Neutrophil (primary cell): Measurements from ENCODE around the gene RAB4A.
A peak's percentile ranks its signal among the peaks of the same experiment; 100 is the strongest.

ENCODE experiments used
- H3K27ac ChIP-seq: fragments of 200-600 bp; sonication (generic); 2 replicates; pipeline ENCODE4 v1.5.1; 2016; ENCODE audit warnings: mild to moderate bottlenecking, moderate library complexity
- H3K27me3 ChIP-seq: fragments of 200-600 bp; sonication (generic); 2 replicates; pipeline ENCODE4 v1.6.0; 2016; ENCODE audit warnings: mild to moderate bottlenecking
- H3K36me3 ChIP-seq: fragments of 200-600 bp; sonication (generic); 2 replicates; pipeline ENCODE4 v1.5.1; 2017
- H3K4me1 ChIP-seq, 2 experiments: fragments of 200-600 bp in 1 of 2; sonication (generic) in 1 of 2; 1 replicate in 1 of 2; 2 replicates in 1 of 2; pipeline versions ENCODE4 v1.5.1 to v1.6.1; 2013 to 2016; ENCODE audit warnings: low read depth in 1 of 2, low read length in 1 of 2, mild to moderate bottlenecking in 1 of 2, moderate library complexity in 1 of 2; ENCODE audit not compliant: control insufficient read depth in 1 of 2, insufficient read depth in 1 of 2
- H3K4me3 ChIP-seq, 2 experiments: fragments of 200-600 bp in 1 of 2; sonication (generic) in 1 of 2; 1 replicate in 1 of 2; 2 replicates in 1 of 2; pipeline ENCODE4 v1.5.1; 2013 to 2016; ENCODE audit warnings: low read depth in 1 of 2, low read length in 1 of 2, mild to moderate bottlenecking in 1 of 2, moderate library complexity in 1 of 2
- H3K9me3 ChIP-seq: fragments of 200-600 bp; sonication (generic); 2 replicates; pipeline ENCODE4 v1.5.1; 2016
- TF ChIP-seq, protein P1 (sequence below): fragments of 200-600 bp; sonication (generic); IDR thresholded peaks from 2 replicates; pipeline ENCODE4 v1.5.1; 2016; ENCODE audit warnings: antibody characterized with exemption

Gene RAB4A

DNA sequence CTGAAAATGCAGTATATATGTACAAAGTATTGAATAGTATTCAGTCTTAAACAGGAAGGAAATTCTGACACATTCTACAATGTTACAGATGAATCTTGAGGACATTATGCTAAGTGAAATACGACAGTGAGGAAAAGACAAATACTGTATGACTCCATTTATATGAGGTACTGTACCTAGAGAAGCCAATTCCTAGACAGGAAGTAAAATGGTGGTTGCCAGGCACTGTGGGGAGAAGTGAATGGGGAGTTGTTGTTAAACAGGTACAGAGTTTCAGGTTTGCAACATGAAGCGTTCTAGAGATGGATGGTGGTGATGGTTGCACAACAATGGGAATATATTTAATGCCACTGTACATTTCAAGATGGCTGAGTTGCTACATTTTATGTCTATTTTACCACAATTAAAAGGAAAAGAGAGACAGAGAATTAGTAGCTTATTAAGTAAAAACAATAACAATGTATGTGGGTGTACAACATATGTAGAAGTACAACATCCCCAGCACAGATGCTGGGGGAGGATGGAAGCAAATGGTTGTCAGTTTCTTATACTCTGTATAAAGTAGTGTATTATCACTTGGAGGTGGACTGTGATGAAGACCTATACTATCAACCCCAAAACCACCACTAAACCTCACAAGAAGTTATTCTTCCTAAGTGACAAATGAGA is 3.9 kb upstream of the RAB4A start:
- Histone ChIP-seq H3K27ac (no peak overlapping the region), H3K27me3 (peaks cover 65% of the 10 kb centered on the region), H3K4me3 (no peak overlapping the region), H3K9me3 (no peaks in the 10 kb centered on the region), H3K36me3 (no peaks in the 10 kb centered on the region), H3K4me1 (peaks cover 9 to 15% of the 10 kb centered on the region in 2 experiments)
- TF ChIP-seq, protein P1, sequence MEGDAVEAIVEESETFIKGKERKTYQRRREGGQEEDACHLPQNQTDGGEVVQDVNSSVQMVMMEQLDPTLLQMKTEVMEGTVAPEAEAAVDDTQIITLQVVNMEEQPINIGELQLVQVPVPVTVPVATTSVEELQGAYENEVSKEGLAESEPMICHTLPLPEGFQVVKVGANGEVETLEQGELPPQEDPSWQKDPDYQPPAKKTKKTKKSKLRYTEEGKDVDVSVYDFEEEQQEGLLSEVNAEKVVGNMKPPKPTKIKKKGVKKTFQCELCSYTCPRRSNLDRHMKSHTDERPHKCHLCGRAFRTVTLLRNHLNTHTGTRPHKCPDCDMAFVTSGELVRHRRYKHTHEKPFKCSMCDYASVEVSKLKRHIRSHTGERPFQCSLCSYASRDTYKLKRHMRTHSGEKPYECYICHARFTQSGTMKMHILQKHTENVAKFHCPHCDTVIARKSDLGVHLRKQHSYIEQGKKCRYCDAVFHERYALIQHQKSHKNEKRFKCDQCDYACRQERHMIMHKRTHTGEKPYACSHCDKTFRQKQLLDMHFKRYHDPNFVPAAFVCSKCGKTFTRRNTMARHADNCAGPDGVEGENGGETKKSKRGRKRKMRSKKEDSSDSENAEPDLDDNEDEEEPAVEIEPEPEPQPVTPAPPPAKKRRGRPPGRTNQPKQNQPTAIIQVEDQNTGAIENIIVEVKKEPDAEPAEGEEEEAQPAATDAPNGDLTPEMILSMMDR, result no peak

DNA sequence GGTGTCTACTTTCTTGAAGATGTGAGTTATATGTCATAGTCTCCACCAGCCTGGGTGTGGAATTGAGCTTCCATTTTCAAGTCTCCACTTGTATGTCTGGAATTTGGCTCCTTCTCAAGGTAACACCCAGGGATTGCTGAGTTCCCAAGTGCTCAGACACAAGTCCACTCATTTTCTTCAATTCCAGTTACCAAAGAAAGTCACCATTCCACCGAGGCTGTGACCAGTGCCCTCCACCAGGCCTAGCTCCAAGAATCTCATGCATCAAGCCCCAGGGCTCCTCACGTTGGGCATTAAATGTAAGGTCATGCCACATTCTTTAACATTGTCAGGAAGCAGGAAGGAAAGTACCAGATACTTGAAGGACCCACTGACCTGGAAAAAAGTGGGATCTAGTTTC is 2.4 kb upstream of the RAB4A start:
- TF ChIP-seq, protein P1, result no peak
- H3K27ac ChIP-seq, result no peak overlapping the region

DNA sequence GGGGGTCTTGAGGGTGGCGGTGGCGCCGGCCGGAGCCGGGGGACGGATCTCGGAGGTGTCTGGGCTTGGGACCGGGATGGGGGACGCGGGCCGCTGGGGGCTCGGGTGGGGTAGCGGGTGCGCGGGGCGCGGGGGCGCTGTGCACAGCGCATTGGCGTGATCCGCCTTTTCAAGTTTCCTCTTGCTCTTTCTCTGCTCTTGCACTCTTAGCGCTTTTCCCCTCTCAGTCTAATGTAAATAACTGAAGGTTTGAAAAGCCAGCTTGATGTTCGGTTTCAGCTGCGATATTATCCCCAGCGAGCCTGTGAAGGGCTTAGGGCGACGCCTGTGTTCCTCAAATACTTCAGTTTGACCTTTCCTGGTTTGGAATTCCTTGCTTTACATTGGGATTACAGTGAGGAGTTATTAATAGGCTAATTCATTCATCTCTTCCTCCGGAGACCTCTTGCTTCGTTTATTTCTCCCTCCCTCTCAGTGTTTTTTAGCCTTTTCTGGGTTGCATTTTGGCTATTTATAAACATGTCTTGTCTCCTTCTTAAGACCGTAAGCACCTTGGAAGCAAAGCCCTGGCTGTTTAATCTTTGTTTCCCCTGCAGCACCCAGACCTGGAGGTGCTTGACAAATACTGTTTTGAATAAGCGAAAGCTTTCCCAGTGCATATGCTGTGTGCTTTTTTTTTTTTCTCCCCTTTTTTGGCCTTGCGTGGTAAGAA is 693 bp downstream of the RAB4A start:
- Histone ChIP-seq H3K4me1 (peaks cover 33 to 41% of the 10 kb centered on the region in 2 experiments), H3K27ac (peak overlapping the region; percentile 61), H3K9me3 (no peaks in the 10 kb centered on the region), H3K27me3 (peaks cover 71% of the 10 kb centered on the region), H3K4me3 (peak overlapping the region; percentile 57 to 68), H3K36me3 (no peaks in the 10 kb centered on the region)
- TF ChIP-seq, protein P1, result no peak

More for the DNA sequence above, 2.4 kb upstream of the RAB4A start:
- peaks cover 25 to 30% of the 10 kb centered on the region in 2 experiments for H3K4me1 ChIP-seq
- no peaks in the 10 kb centered on the region for H3K9me3 ChIP-seq
- H3K27me3 ChIP-seq, result peaks cover 68% of the 10 kb centered on the region
- no peaks in the 10 kb centered on the region for H3K36me3 ChIP-seq
- no peak overlapping the region for H3K4me3 ChIP-seq

DNA sequence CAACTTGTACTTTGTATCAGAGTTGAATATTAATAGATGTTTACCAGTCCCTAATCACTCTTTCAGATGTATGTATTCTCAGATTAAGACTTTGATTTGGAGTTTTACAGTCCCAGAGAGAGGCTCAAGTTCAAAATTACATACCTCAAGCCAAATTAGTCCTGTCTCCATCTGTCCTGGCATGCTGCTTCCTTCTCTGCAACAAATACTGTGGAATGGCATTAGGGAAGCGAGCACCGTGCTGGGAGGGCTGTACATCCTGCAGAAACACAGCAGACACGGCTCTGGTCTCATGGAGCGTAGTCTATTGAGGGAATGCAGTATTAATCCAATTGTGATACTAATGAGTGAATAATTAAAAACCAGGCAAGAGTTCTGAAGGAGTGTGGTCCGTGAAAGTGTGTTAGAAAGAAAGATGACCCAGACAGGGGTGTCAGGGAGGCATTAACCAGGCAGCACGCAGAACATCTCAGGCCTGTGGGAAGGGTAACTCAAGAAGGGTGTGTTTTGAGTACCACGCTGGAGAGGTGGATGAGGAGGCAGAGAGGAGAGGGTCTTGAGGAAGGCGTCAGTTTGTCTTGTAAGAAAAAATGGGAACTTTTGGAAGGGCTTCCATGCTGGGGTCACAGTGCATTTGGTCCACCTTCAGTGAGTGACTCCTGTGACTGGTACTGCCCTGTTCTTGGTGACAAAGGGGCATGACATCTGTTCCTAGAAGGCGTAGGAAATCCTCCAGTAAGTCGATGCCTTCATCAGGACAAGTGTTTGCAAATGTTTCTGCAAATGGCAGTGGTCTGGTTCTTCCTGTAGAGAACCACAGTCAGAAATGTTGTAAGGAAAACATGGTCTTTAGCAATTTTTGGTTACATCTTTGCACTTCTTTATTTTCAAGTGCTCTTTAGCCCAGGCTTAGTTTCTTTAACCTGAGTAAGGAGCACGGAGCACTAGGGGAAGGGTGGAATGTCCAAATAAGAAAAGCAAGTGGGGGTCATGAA is 1.6 kb downstream of the RAB4A start:
- Histone ChIP-seq H3K36me3 (no peaks in the 10 kb centered on the region), H3K4me3 (peak overlapping the region; percentile 57 to 68), H3K4me1 (peaks cover 33 to 41% of the 10 kb centered on the region in 2 experiments), H3K27me3 (peaks cover 72% of the 10 kb centered on the region), H3K27ac (peak overlapping the region; percentile 26), H3K9me3 (no peaks in the 10 kb centered on the region)
- TF ChIP-seq, protein P1, result no peak

DNA sequence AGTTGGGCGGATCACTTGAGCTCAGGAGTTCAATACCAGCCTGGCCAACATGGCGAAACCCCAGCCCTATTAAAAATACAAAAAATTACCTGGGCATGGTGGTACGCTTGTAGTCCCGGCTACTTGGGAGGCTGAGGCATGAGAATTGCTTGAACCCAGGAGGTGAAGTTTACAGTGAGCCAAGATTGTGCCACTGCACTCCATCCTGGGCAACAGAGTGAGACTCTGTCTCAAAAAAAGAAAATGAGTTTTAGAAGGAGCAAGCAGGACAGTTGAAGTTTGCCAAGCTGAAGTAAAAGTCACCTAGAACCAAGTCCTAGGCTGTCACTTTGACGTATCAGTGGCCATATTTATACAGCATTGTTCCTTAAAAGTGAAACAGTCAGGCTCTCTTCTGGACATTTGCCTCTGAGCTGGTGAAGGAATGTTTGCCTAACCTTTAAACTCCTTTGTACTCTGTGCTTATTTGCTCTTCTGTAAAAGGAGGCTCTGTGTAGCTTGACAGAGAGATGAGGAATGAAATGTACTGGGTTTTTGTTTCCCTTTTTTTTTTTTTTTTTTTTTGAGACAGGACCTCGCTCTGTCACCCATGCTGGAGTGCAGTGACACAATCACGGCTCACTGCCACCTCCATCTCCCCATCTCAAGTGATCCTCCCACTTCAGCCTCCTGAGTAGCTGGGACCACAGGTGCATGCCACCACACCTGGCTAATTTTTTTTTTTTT is 2.8 kb downstream of the RAB4A start:
- TF ChIP-seq, protein P1, result no peak
- Histone ChIP-seq H3K36me3 (no peaks in the 10 kb centered on the region), H3K4me3 (no peak overlapping the region), H3K27ac (no peak overlapping the region), H3K27me3 (peaks cover 77% of the 10 kb centered on the region), H3K9me3 (no peaks in the 10 kb centered on the region), H3K4me1 (peaks cover 29 to 37% of the 10 kb centered on the region in 2 experiments)
